ENCODE measurements around the gene EEF1AKMT3. TPM values are rescaled to one million over a fixed set of nuclear protein-coding genes. Genes with fewer than 3 reads are reported as not detected.

EEF1AKMT3 gene
- total and polyA plus RNA-seq, 9 of the 15 experiments (the other 6 are each of a cell fraction or from before 2014, with no cell fraction given), result 4.1 to 17.2 (median 7.9) TPM

DNA sequence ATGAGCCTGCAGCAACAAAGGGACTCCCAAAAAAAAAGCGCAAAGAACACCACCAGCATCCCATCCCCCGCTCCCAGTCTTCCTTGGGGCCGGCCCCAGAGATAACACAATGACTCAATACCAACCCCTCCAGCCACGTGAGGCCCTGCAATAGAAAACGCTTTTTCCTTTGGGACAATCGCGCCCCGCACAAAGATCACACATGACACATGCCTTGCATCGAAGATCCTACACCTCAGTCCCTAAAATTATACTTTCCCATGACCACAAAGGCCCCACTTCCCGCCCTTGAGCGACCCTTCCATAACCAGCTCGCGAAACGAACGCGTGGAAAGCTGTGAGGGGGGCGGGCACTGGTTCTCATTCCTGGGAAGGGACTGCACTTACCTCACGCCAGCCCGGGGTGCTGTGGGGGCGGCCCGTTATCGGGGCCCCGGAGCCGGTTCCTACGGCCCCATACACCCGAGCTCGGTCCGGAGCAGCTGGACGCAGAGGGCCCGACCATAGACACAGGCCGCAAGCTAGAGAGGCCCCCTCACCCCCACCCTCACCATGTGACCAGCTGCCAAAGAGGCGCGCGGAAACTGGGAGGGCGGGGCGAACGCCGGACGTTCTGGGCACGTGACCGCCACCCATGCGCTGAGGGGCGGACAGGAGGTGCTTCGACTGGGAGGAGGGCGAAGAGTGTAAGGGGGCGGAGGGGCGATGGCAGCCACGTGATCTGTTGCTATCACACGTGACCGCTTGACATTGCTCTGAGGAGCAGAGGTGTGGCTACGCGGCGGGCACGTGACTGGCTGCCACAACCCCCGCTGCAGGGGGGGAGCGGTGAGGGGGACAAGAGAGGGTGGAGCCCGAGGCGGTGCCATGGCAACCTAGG, 20.4 kb upstream of the EEF1AKMT3 start, which contains the start of gene CDK4 (continued):
- TF ChIP-seq, protein P1, sequence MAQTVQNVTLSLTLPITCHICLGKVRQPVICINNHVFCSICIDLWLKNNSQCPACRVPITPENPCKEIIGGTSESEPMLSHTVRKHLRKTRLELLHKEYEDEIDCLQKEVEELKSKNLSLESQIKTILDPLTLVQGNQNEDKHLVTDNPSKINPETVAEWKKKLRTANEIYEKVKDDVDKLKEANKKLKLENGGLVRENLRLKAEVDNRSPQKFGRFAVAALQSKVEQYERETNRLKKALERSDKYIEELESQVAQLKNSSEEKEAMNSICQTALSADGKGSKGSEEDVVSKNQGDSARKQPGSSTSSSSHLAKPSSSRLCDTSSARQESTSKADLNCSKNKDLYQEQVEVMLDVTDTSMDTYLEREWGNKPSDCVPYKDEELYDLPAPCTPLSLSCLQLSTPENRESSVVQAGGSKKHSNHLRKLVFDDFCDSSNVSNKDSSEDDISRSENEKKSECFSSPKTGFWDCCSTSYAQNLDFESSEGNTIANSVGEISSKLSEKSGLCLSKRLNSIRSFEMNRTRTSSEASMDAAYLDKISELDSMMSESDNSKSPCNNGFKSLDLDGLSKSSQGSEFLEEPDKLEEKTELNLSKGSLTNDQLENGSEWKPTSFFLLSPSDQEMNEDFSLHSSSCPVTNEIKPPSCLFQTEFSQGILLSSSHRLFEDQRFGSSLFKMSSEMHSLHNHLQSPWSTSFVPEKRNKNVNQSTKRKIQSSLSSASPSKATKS (CRISPR knock-in tag; IDR thresholded peaks at IDR 0.05), result no peak
- TF ChIP-seq, protein P2, sequence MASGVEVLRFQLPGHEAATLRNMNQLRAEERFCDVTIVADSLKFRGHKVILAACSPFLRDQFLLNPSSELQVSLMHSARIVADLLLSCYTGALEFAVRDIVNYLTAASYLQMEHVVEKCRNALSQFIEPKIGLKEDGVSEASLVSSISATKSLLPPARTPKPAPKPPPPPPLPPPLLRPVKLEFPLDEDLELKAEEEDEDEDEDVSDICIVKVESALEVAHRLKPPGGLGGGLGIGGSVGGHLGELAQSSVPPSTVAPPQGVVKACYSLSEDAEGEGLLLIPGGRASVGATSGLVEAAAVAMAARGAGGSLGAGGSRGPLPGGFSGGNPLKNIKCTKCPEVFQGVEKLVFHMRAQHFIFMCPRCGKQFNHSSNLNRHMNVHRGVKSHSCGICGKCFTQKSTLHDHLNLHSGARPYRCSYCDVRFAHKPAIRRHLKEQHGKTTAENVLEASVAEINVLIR (CRISPR knock-in tag; IDR thresholded peaks at IDR 0.05), result no peak
- TF ChIP-seq CCNT2 (IDR thresholded peaks at IDR 0.05; ENCODE audit: borderline replicate concordance, extremely low read depth, insufficient read length, low read depth, low read length), result peak; percentile 90
- peak; percentile 68 for TF ChIP-seq SETDB1 (IDR thresholded peaks at IDR 0.05; ENCODE audit: low read length)
- TF ChIP-seq, protein P3, sequence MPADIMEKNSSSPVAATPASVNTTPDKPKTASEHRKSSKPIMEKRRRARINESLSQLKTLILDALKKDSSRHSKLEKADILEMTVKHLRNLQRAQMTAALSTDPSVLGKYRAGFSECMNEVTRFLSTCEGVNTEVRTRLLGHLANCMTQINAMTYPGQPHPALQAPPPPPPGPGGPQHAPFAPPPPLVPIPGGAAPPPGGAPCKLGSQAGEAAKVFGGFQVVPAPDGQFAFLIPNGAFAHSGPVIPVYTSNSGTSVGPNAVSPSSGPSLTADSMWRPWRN (IDR thresholded peaks at IDR 0.05; ENCODE audit: low read depth), result peak; percentile 75
- no peak for TF ChIP-seq ZKSCAN3 (CRISPR knock-in tag; IDR thresholded peaks at IDR 0.05)
- no peak for TF ChIP-seq CHD4 (IDR thresholded peaks at IDR 0.05; ENCODE audit: insufficient read depth, insufficient replicate concordance, low read depth, low read length, poor library complexity, severe bottlenecking)
- no peak for TF ChIP-seq ETS2 (tag; IDR thresholded peaks at IDR 0.05; ENCODE audit: borderline replicate concordance, poor library complexity, severe bottlenecking)
- TF ChIP-seq, protein P4, sequence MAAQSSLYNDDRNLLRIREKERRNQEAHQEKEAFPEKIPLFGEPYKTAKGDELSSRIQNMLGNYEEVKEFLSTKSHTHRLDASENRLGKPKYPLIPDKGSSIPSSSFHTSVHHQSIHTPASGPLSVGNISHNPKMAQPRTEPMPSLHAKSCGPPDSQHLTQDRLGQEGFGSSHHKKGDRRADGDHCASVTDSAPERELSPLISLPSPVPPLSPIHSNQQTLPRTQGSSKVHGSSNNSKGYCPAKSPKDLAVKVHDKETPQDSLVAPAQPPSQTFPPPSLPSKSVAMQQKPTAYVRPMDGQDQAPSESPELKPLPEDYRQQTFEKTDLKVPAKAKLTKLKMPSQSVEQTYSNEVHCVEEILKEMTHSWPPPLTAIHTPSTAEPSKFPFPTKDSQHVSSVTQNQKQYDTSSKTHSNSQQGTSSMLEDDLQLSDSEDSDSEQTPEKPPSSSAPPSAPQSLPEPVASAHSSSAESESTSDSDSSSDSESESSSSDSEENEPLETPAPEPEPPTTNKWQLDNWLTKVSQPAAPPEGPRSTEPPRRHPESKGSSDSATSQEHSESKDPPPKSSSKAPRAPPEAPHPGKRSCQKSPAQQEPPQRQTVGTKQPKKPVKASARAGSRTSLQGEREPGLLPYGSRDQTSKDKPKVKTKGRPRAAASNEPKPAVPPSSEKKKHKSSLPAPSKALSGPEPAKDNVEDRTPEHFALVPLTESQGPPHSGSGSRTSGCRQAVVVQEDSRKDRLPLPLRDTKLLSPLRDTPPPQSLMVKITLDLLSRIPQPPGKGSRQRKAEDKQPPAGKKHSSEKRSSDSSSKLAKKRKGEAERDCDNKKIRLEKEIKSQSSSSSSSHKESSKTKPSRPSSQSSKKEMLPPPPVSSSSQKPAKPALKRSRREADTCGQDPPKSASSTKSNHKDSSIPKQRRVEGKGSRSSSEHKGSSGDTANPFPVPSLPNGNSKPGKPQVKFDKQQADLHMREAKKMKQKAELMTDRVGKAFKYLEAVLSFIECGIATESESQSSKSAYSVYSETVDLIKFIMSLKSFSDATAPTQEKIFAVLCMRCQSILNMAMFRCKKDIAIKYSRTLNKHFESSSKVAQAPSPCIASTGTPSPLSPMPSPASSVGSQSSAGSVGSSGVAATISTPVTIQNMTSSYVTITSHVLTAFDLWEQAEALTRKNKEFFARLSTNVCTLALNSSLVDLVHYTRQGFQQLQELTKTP (IDR thresholded peaks at IDR 0.05; ENCODE audit: low read depth in 1 of 2, partially characterized antibody in 2 of 2), result peak; percentile 53 to 60
- TF ChIP-seq RFX1 (IDR thresholded peaks at IDR 0.05), result peak; percentile 98
- TF ChIP-seq BCOR (IDR thresholded peaks at IDR 0.05), result peak; percentile 5; the same call in 1 of the 2 replicates
- no peak for TF ChIP-seq SMAD3 (CRISPR knock-in tag; conservative IDR thresholded peaks at IDR 0.05)
- TF ChIP-seq, protein P5, sequence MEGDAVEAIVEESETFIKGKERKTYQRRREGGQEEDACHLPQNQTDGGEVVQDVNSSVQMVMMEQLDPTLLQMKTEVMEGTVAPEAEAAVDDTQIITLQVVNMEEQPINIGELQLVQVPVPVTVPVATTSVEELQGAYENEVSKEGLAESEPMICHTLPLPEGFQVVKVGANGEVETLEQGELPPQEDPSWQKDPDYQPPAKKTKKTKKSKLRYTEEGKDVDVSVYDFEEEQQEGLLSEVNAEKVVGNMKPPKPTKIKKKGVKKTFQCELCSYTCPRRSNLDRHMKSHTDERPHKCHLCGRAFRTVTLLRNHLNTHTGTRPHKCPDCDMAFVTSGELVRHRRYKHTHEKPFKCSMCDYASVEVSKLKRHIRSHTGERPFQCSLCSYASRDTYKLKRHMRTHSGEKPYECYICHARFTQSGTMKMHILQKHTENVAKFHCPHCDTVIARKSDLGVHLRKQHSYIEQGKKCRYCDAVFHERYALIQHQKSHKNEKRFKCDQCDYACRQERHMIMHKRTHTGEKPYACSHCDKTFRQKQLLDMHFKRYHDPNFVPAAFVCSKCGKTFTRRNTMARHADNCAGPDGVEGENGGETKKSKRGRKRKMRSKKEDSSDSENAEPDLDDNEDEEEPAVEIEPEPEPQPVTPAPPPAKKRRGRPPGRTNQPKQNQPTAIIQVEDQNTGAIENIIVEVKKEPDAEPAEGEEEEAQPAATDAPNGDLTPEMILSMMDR (IDR thresholded peaks at IDR 0.05 in 2 of 3, conservative IDR thresholded peaks at IDR 0.05 in 1 of 3; ENCODE audit: insufficient read depth in 2 of 3, low read depth in 1 of 3, low read length in 3 of 3), result no peak; a peak in 1 of 6 replicates
- TF ChIP-seq CSDE1 (IDR thresholded peaks at IDR 0.05), result no peak

Data from K562 (cell line).